ENCODE measurements around the gene HTR3A. TPM values are rescaled to one million over a fixed set of nuclear protein-coding genes. Genes with fewer than 3 reads are reported as not detected.

The HTR3A gene
- total RNA-seq, 4 donors from 2014 or later: 0.54 to 0.77 TPM; not detected in 2

GRCh38 chr11:114031967-114032320, 57.0 kb downstream of the HTR3A start:
- Histone ChIP-seq H3K27me3 (peaks cover 9% of the 10 kb centered on the region), H3K36me3 (no peaks in the 10 kb centered on the region), H3K4me1 (peaks cover 0 to 15% (median 9%) of the 10 kb centered on the region in 3 donors), H3K27ac (no peak overlapping the region), H3K4me3 (no peak overlapping the region), H3K9me3 (no peaks in the 10 kb centered on the region)
- ATAC-seq: no peak
- TF ChIP-seq POLR2AphosphoS5 (IDR thresholded peaks at IDR 0.05): no peak
- no peak for TF ChIP-seq POLR2A (IDR thresholded peaks at IDR 0.05)
- TF ChIP-seq CTCF (IDR thresholded peaks at IDR 0.05): no peak
- TF ChIP-seq EP300 (IDR thresholded peaks at IDR 0.05): no peak
- 100% methylated on average over 2 of the region's 5 CpGs; no CpG with 5 or more reads in 1 of the 2 donors for WGBS, 2 donors (ENCODE audit: low coverage in 1 of 2)

- H3K27me3 ChIP-seq: peaks cover 9% of the 10 kb centered on the region
- H3K4me3 ChIP-seq: no peak overlapping the region
- H3K9me3 ChIP-seq: no peaks in the 10 kb centered on the region
- TF ChIP-seq CTCF (IDR thresholded peaks at IDR 0.05) (no peak), EP300 (IDR thresholded peaks at IDR 0.05) (no peak), POLR2A (IDR thresholded peaks at IDR 0.05) (no peak), POLR2AphosphoS5 (IDR thresholded peaks at IDR 0.05) (no peak)
- WGBS, 2 donors (ENCODE audit: low coverage in 1 of 2): 97 to 100% methylated on average over 3 of the region's 5 CpGs
- no peak overlapping the region for H3K27ac ChIP-seq
- peaks cover 0 to 17% (median 9%) of the 10 kb centered on the region in 3 donors for H3K4me1 ChIP-seq
- ATAC-seq: no peak
- no peaks in the 10 kb centered on the region for H3K36me3 ChIP-seq
Observed at GRCh38 chr11:114033066-114033465, 58.2 kb downstream of the HTR3A start.

GRCh38 chr11:114033572-114033971, 58.7 kb downstream of the HTR3A start:
- no peak for TF ChIP-seq EP300 (IDR thresholded peaks at IDR 0.05)
- TF ChIP-seq CTCF (IDR thresholded peaks at IDR 0.05): no peak
- TF ChIP-seq POLR2AphosphoS5 (IDR thresholded peaks at IDR 0.05): no peak
- no peak for TF ChIP-seq POLR2A (IDR thresholded peaks at IDR 0.05)
- no peak overlapping the region for H3K4me3 ChIP-seq
- H3K27me3 ChIP-seq: peaks cover 4% of the 10 kb centered on the region
- 100% methylated on average over 1 of the region's 2 CpGs; no CpG with 5 or more reads in 1 of the 2 donors for WGBS, 2 donors (ENCODE audit: low coverage in 1 of 2)
- H3K27ac ChIP-seq: no peak overlapping the region
- H3K4me1 ChIP-seq: peaks cover 0 to 17% (median 9%) of the 10 kb centered on the region in 3 donors
- H3K36me3 ChIP-seq: no peaks in the 10 kb centered on the region
- no peaks in the 10 kb centered on the region for H3K9me3 ChIP-seq
- ATAC-seq: no peak

- H3K4me3 ChIP-seq: no peak overlapping the region
- WGBS, 2 donors (ENCODE audit: low coverage in 1 of 2): 80 to 84% methylated on average over 1 to 10 of the region's 11 CpGs
Observed at GRCh38 chr11:114034956-114035355, 60.0 kb downstream of the HTR3A start.

More at GRCh38 chr11:114034956-114035355, 60.0 kb downstream of the HTR3A start:
- TF ChIP-seq CTCF (IDR thresholded peaks at IDR 0.05) (no peak), POLR2A (IDR thresholded peaks at IDR 0.05) (no peak), POLR2AphosphoS5 (IDR thresholded peaks at IDR 0.05) (no peak), EP300 (IDR thresholded peaks at IDR 0.05) (no peak)
- Histone ChIP-seq H3K4me1 (peaks cover 0 to 17% (median 9%) of the 10 kb centered on the region in 3 donors), H3K27me3 (peaks cover 4% of the 10 kb centered on the region), H3K36me3 (no peaks in the 10 kb centered on the region), H3K9me3 (no peaks in the 10 kb centered on the region), H3K27ac (no peak overlapping the region)
- ATAC-seq: no peak
